Testis (tissue), 3 donors: Measurements from ENCODE around the gene ANTXR1. TPM values are rescaled to one million over a fixed set of nuclear protein-coding genes. Genes with fewer than 3 reads are reported as not detected.

Experiments used
- DNase-seq: peaks from one replicate; pipeline ENCODE4 v3.0.0-alpha.2; 2019
- H3K27ac ChIP-seq, 2 donors: fragments of 200-600 bp; sonication (generic); one replicate each; pipeline ENCODE4 v1.5.1; 2019
- H3K27me3 ChIP-seq: fragments of 200-600 bp; sonication (generic); one replicate; pipeline ENCODE4 v1.5.1; 2019
- H3K36me3 ChIP-seq: fragments of 200-600 bp; sonication (generic); one replicate; pipeline ENCODE4 v1.5.1; 2017; ENCODE audit warnings: low read depth; ENCODE audit errors: missing control alignments
- H3K4me1 ChIP-seq: fragments of 200-600 bp; sonication (generic); one replicate; pipeline ENCODE4 v1.5.1; 2019
- H3K4me3 ChIP-seq, 2 donors: fragments of 200-600 bp; sonication (generic); one replicate each; pipeline ENCODE4 v1.5.1; 2017 to 2019
- H3K9me3 ChIP-seq: fragments of 200-600 bp; sonication (generic); one replicate; pipeline ENCODE4 v1.5.1; 2017
- POLR2A ChIP-seq: fragments of 450-650 bp; IDR thresholded peaks from one replicate; pipeline ENCODE4 v1.6.1; 2017; ENCODE audit warnings: antibody characterized with exemption, mild to moderate bottlenecking, moderate library complexity
- WGBS, 2 donors: methylation state at CpG; one replicate each; pipeline ENCODE4 v1.1.5; 2018; 5-methylcytosine and 5-hydroxymethylcytosine counted together
- intact Hi-C: fragments of 100-400 bp; cut with DNase I; formaldehyde crosslinking; loops from one replicate; pipeline ENCODE4 v1.15.1; 2023; ENCODE audit warnings: low total_unique reads
- polyA plus RNA-seq: library from polyadenylated mRNA; stranded (reverse); fragments of 350-450 nt; fragmentation: Illumina TruSeq; extraction: RNeasy Lipid Tissue Mini Kit (QIAGEN cat#74804); gene quantifications from one replicate; pipeline ENCODE4 v1.2.3, GENCODE V29; 2014; ENCODE audit warnings: low read depth, low replicate concordance; ENCODE audit not compliant: insufficient read depth
- total RNA-seq, 2 donors: library from RNA; depleted of rRNA; stranded (reverse); fragments of >200 nt; gene quantifications; one replicate each; pipeline ENCODE4 v1.2.3, GENCODE V29; 2016
- TF ChIP-seq, protein P1 (sequence below), 3 experiments: fragments of 450-650 bp in 2 of 3; fragments of 200-600 bp in 1 of 3; sonication (generic) in 1 of 3; IDR thresholded peaks; one replicate each; pipeline ENCODE4 v1.5.1; 2016 to 2019; ENCODE audit warnings: antibody characterized with exemption in 3 of 3, mild to moderate bottlenecking in 2 of 3, moderate library complexity in 1 of 3

ANTXR1 gene
- total and polyA plus RNA-seq, 3 donors from 2014 or later, result 16.6 to 35.7 (median 20.1) TPM

DNA sequence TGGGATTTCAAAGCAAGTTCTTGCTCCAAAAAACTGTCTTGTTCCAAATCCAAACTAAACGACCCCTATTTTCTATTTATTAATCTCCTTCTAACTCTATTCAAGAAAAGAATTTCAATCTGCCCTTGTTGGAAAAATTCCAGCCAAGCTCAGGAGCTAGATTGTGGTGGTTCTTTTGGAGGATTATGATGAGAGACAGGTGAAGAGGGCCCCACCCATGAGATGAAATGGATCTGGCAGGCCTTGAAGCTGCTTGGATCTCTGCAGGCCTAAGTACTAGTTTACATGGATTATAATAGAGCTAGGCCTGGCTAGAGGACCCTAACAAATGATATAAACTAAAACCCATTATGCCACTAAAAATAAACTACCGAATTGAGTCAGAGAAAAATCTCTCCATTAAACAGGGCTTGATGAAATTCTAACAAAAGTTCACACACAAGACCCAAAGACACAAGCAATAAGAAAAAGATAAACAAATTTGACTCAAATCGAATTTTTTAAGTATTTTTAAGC lies 272.5 kb downstream of the ANTXR1 start:
- Histone ChIP-seq H3K36me3 (no peaks in the 10 kb centered on the region), H3K4me1 (no peaks in the 10 kb centered on the region), H3K9me3 (no peaks in the 10 kb centered on the region), H3K4me3 (no peak overlapping the region), H3K27me3 (no peaks in the 10 kb centered on the region), H3K27ac (no peak overlapping the region)
- no peak for DNase-seq
- TF ChIP-seq, protein P1, sequence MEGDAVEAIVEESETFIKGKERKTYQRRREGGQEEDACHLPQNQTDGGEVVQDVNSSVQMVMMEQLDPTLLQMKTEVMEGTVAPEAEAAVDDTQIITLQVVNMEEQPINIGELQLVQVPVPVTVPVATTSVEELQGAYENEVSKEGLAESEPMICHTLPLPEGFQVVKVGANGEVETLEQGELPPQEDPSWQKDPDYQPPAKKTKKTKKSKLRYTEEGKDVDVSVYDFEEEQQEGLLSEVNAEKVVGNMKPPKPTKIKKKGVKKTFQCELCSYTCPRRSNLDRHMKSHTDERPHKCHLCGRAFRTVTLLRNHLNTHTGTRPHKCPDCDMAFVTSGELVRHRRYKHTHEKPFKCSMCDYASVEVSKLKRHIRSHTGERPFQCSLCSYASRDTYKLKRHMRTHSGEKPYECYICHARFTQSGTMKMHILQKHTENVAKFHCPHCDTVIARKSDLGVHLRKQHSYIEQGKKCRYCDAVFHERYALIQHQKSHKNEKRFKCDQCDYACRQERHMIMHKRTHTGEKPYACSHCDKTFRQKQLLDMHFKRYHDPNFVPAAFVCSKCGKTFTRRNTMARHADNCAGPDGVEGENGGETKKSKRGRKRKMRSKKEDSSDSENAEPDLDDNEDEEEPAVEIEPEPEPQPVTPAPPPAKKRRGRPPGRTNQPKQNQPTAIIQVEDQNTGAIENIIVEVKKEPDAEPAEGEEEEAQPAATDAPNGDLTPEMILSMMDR (IDR thresholded peaks at IDR 0.05), result no peak
- TF ChIP-seq POLR2A, result no peak
- WGBS, 2 donors, result 71 to 76% methylated on average over 3 of the region's 3 CpGs
- intact Hi-C loops, result no loop called here

DNA sequence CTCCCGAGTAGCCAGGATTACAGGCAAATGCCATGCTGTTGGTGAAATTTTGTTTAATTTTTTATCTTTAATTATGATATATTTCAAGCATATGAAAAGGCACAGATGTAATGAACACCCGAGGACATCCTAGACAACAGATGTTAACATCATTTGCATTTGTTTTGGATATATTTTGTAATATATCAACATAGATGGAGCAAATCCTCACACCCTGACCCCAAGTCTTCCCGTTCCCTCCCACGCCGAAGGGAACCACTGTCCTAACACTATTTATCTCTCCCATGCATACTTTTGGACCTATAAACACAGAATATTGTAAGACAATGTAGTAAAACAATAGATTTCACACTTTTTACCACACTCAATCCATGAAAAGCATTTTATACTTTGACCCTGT lies 274.6 kb downstream of the ANTXR1 start:
- no peaks in the 10 kb centered on the region for H3K27me3 ChIP-seq
- H3K9me3 ChIP-seq, result no peaks in the 10 kb centered on the region
- peaks cover 9% of the 10 kb centered on the region for H3K4me1 ChIP-seq
- H3K4me3 ChIP-seq, result no peak overlapping the region
- no peak for DNase-seq
- H3K27ac ChIP-seq, result no peak overlapping the region
- intact Hi-C loops, result no loop called here
- TF ChIP-seq POLR2A, result no peak
- TF ChIP-seq, protein P1 (IDR thresholded peaks at IDR 0.05), result no peak
- WGBS, 2 donors, result 88 to 89% methylated on average over 5 of the region's 5 CpGs
- no peaks in the 10 kb centered on the region for H3K36me3 ChIP-seq

DNA sequence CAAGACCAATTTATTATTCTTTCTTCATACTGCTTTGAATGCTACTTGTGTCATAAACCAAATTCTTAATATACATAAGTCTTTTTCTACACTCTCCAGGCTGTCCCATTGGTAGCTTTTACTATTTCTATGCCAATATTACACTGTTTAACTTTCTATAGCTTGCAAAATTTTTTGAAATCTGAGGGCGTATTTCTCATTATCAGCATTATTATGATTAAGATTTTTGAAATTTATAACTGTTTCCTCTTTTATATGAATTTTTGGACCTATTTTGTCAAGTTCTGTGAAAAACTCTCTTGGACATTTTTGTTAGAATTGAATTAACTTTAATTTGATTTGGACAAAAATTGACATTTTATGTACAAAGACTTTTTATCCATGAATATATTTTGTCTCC lies 275.4 kb downstream of the ANTXR1 start:
- 88 to 95% methylated on average over 1 of the region's 1 CpG for WGBS, 2 donors

DNA sequence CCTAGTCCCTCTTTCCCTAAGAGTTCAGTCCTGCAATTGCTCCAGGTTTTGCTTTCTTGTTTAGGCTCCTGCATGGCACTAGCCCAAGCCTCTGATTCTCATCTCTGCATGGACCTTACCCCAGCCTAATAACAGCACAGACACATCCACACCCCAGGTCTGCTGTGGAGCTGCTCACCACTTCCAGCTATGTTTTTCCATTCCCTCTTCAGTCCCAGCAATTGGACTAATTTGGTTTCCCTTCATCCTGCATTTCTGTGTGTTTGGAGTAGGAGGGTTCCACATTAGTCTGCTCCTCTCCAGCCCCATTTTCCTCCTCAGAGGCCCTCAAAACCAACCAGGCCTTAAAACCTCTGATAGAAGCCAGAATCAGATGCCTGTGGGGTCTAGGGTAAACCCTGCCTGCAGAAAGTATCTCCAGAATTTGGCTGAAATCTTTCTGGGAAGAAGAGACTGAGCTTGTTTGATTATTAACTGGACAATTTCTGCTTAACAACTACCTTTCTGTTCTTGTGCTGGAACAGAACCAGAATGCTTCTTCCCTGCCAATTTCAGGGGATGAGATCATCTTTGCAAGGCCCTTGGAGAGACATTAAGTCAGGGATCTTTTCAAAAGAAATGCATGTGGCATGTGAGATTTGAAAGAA lies 278.1 kb downstream of the ANTXR1 start:
- Histone ChIP-seq H3K9me3 (no peaks in the 10 kb centered on the region), H3K27ac (no peak overlapping the region), H3K36me3 (no peaks in the 10 kb centered on the region), H3K27me3 (no peaks in the 10 kb centered on the region), H3K4me1 (peaks cover 9% of the 10 kb centered on the region), H3K4me3 (no peak overlapping the region)
- TF ChIP-seq POLR2A, result no peak
- TF ChIP-seq, protein P1 (IDR thresholded peaks at IDR 0.05), result no peak
- intact Hi-C loops, result no loop called here
- no peak for DNase-seq

More for the DNA sequence above, 275.4 kb downstream of the ANTXR1 start:
- no peaks in the 10 kb centered on the region for H3K9me3 ChIP-seq
- H3K4me3 ChIP-seq, result no peak overlapping the region
- intact Hi-C loops, result no loop called here
- H3K27ac ChIP-seq, result no peak overlapping the region
- no peak for DNase-seq
- TF ChIP-seq, protein P1 (IDR thresholded peaks at IDR 0.05), result no peak
- no peak for TF ChIP-seq POLR2A
- H3K27me3 ChIP-seq, result no peaks in the 10 kb centered on the region
- no peaks in the 10 kb centered on the region for H3K36me3 ChIP-seq
- peaks cover 9% of the 10 kb centered on the region for H3K4me1 ChIP-seq

DNA sequence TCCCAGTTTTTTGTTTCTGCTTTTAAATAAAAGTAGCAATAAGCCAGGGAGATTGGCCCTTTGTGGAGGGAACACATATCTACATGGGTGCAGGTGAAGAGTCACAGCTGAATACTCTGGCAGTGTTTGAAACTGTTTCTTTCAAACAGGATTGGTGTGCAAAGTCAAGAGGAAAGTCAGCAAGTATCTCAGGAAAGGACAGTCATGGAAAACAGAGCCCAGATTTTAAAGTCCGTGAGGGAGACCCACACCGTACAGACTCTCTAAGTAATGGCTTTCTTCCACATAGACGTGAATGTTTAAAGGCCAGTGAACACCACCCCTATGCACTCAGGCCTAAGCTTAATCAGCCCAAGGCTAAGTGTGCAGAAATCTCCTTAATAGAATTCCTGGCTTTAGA lies 278.7 kb downstream of the ANTXR1 start:
- Histone ChIP-seq H3K4me1 (peaks cover 9% of the 10 kb centered on the region), H3K36me3 (no peaks in the 10 kb centered on the region), H3K9me3 (no peaks in the 10 kb centered on the region), H3K27ac (no peak overlapping the region), H3K27me3 (no peaks in the 10 kb centered on the region), H3K4me3 (no peak overlapping the region)
- TF ChIP-seq POLR2A, result no peak
- 66 to 81% methylated on average over 3 of the region's 3 CpGs for WGBS, 2 donors
- DNase-seq, result no peak
- intact Hi-C loops, result no loop called here
